Endothelial cell (in vitro differentiated cells): Measurements from ENCODE around the gene GPR17. TPM values are rescaled to one million over a fixed set of nuclear protein-coding genes. Genes with fewer than 3 reads are reported as not detected.

Source experiments
- DNase-seq: peaks from one replicate; pipeline ENCODE4 v3.0.0; 2021; ENCODE audit warnings: low spot score
- H3K27ac Mint-ChIP-seq: one replicate; pipeline ENCODE4 v1.8.0; 2021; ENCODE audit warnings: mixed read lengths, inconsistent platforms; ENCODE audit not compliant: unreplicated experiment
- H3K27me3 Mint-ChIP-seq: one replicate; pipeline ENCODE4 v1.8.0; 2021; ENCODE audit warnings: mild to moderate bottlenecking, moderate library complexity, mixed read lengths, inconsistent platforms; ENCODE audit not compliant: unreplicated experiment
- H3K36me3 Mint-ChIP-seq: one replicate; pipeline ENCODE4 v1.8.0; 2021; ENCODE audit warnings: mild to moderate bottlenecking, low read depth, mixed read lengths, inconsistent platforms; ENCODE audit not compliant: unreplicated experiment
- H3K4me1 Mint-ChIP-seq: one replicate; pipeline ENCODE4 v1.8.0; 2021; ENCODE audit warnings: mild to moderate bottlenecking, mixed read lengths, inconsistent platforms; ENCODE audit not compliant: unreplicated experiment
- H3K4me3 Mint-ChIP-seq: one replicate; pipeline ENCODE4 v1.8.0; 2021; ENCODE audit warnings: mild to moderate bottlenecking, mixed read lengths, inconsistent platforms; ENCODE audit not compliant: unreplicated experiment
- H3K9me3 Mint-ChIP-seq: one replicate; pipeline ENCODE4 v1.8.0; 2021; ENCODE audit warnings: mixed read lengths, inconsistent platforms; ENCODE audit not compliant: unreplicated experiment
- total RNA-seq: library from RNA; stranded (reverse); fragmentation: NEBNext Ultra II Directional; extraction: Animal tissue kit (Norgen Biotek cat#: 25700); gene quantifications from one replicate; pipeline ENCODE4 v1.2.1, GENCODE V29; 2021; ENCODE audit not compliant: unreplicated experiment
- TF ChIP-seq, protein P1 (sequence below): fragments of 200-600 bp; sonication (generic); IDR thresholded peaks from one replicate; pipeline ENCODE4 v1.5.0; 2021; ENCODE audit warnings: antibody characterized with exemption; ENCODE audit not compliant: unreplicated experiment

GPR17 gene
- total RNA-seq, 1 donor from 2014 or later: 0.15 TPM

- no peaks in the 10 kb centered on the region for H3K9me3 Mint-ChIP-seq
- H3K4me3 Mint-ChIP-seq: no peak overlapping the region
- H3K27ac Mint-ChIP-seq: no peak overlapping the region
Measured at GRCh38 chr2:127655209-127656073, 9.5 kb downstream of the GPR17 start.

DNA sequence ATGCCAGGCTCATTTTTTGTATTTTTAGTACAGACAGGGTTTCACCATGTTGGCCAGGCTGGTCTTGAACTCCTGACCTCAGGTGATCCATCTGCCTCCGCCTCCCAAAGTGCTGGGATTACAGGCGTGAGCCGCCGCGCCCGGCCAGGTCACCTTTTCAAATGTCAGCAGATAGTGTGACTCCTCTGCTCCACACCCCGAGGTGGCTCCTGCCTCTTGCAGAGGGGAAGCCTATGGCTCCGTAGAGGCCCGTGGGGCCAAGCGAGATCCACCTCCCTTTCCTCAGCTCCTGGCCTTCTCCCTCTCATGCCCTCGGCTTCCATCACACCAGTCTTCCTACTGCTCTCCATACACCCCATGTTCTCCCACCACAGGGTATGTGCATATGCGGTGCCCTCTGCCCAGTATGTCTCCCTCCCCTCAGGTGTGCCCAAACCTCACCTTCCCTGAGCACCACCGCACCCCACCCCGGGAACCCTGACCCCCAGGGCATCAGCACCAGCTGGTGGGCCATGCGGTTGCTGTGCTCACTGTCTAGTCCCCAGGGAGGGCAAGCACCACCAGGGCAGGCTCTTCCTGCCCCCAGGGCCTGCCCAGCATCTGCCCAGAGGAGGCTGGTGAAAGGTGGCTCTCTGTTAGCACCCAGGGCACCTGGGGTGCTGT lies 10.7 kb downstream of the GPR17 start:
- TF ChIP-seq, protein P1, sequence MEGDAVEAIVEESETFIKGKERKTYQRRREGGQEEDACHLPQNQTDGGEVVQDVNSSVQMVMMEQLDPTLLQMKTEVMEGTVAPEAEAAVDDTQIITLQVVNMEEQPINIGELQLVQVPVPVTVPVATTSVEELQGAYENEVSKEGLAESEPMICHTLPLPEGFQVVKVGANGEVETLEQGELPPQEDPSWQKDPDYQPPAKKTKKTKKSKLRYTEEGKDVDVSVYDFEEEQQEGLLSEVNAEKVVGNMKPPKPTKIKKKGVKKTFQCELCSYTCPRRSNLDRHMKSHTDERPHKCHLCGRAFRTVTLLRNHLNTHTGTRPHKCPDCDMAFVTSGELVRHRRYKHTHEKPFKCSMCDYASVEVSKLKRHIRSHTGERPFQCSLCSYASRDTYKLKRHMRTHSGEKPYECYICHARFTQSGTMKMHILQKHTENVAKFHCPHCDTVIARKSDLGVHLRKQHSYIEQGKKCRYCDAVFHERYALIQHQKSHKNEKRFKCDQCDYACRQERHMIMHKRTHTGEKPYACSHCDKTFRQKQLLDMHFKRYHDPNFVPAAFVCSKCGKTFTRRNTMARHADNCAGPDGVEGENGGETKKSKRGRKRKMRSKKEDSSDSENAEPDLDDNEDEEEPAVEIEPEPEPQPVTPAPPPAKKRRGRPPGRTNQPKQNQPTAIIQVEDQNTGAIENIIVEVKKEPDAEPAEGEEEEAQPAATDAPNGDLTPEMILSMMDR: no peak
- peaks cover 4% of the 10 kb centered on the region for H3K4me1 Mint-ChIP-seq

More at GRCh38 chr2:127655209-127656073, 9.5 kb downstream of the GPR17 start:
- no peaks in the 10 kb centered on the region for H3K36me3 Mint-ChIP-seq
- H3K27me3 Mint-ChIP-seq: peaks cover 18% of the 10 kb centered on the region
- DNase-seq: no peak
- peaks cover 4% of the 10 kb centered on the region for H3K4me1 Mint-ChIP-seq
- TF ChIP-seq, protein P1: no peak

DNA sequence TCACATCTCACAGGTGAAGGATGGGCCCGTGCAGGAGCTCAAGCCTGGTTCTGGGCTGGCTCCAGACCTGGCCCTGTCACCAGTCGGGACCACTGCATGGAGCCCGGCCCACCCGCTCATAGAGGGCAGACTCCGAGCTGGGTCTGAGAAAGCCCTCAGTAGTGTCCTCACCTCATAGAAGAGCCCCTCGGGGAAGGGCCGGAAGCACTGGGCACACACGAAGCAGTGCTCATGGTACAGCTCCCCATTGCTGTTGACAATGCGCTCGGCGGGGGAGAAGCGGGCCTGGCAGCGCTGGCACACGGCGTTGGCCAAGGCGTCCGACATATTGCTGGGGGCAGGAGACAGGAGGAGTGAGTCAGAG lies 11.3 kb downstream of the GPR17 start:
- H3K9me3 Mint-ChIP-seq: no peaks in the 10 kb centered on the region
- TF ChIP-seq, protein P1: no peak
- H3K4me1 Mint-ChIP-seq: peaks cover 3% of the 10 kb centered on the region
- no peak overlapping the region for H3K4me3 Mint-ChIP-seq
- H3K36me3 Mint-ChIP-seq: no peaks in the 10 kb centered on the region
- no peak overlapping the region for H3K27ac Mint-ChIP-seq
- no peak for DNase-seq
- H3K27me3 Mint-ChIP-seq: peaks cover 9% of the 10 kb centered on the region

More for the DNA sequence above, 10.7 kb downstream of the GPR17 start:
- peaks cover 12% of the 10 kb centered on the region for H3K27me3 Mint-ChIP-seq
- no peak overlapping the region for H3K27ac Mint-ChIP-seq
- no peak for DNase-seq
- no peak overlapping the region for H3K4me3 Mint-ChIP-seq
- no peaks in the 10 kb centered on the region for H3K9me3 Mint-ChIP-seq
- no peaks in the 10 kb centered on the region for H3K36me3 Mint-ChIP-seq

DNA sequence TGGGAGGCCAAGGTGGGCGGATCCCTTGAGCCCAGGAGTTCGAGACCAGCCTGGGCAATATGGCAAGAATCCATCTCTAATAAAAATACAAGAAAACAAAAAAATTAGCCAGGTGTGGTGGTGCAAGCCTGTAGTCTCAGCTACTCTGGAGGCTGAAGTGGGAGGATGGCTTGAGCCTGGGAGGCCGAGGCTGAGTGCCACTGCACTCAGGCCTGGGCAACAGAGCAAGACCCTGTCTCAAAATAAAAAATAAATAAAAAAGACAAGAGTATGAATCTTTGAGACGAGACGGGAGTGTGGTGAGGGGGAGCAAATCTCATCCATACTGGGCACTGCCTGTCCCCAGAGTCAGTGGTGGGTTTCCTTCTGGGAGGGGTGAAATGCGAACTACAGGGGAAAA lies 12.2 kb downstream of the GPR17 start:
- TF ChIP-seq, protein P1: no peak
- Mint-ChIP-seq H3K4me3 (no peak overlapping the region), H3K36me3 (no peaks in the 10 kb centered on the region), H3K27me3 (peaks cover 7% of the 10 kb centered on the region), H3K9me3 (no peaks in the 10 kb centered on the region), H3K4me1 (no peaks in the 10 kb centered on the region), H3K27ac (no peak overlapping the region)
- DNase-seq: no peak
